SK-N-SH (cell line): Measurements from ENCODE around the gene MARF1. TPM values are rescaled to one million over a fixed set of nuclear protein-coding genes. Genes with fewer than 3 reads are reported as not detected.

ENCODE experiments used
- CTCF ChIA-PET: fragments of 300-600, 350-600 bp; formaldehyde crosslinking; extraction: SDS; loops from one replicate; lab custom pipeline; 2021; lab: Yijun Ruan, JAX
- POLR2A ChIA-PET: fragments of 350-600 bp; sonication (Branson Sonifier 250); formaldehyde crosslinking; extraction: SDS; loops from one replicate; lab custom pipeline; 2020; ENCODE audit warnings: antibody characterized with exemption, inconsistent platforms; lab: Yijun Ruan, JAX
- DNase-seq: peaks from one replicate; pipeline ENCODE4 v3.0.0; 2012
- H2AFZ ChIP-seq: fragments of 200-600 bp; sonication (generic); 2 replicates; pipeline ENCODE4 v1.8.1; 2016; ENCODE audit warnings: antibody characterized with exemption, mild to moderate bottlenecking, low read depth
- H3F3A ChIP-seq: fragments of 200-600 bp; sonication (generic); replicated peaks from 2 replicates; pipeline ENCODE3; 2016; ENCODE audit warnings: antibody characterized with exemption, mild to moderate bottlenecking; ENCODE audit not compliant: insufficient read depth
- H3K27ac ChIP-seq, 2 experiments: fragments of 200-500 bp in 1 of 2; fragments of 200-600 bp in 1 of 2; sonication (Bioruptor generic) in 1 of 2; sonication (generic), shearing (Covaris generic) in 1 of 2; 2 replicates each; pipeline versions ENCODE4 v1.5.1 to v1.6.1; 2014 to 2016; ENCODE audit warnings: low read depth in 2 of 2, inconsistent platforms in 1 of 2, low read length in 1 of 2, mild to moderate bottlenecking in 1 of 2, mixed read lengths in 1 of 2
- H3K27me3 ChIP-seq: fragments of 200-600 bp; sonication (generic), shearing (Covaris generic); 2 replicates; pipeline ENCODE4 v1.6.1; 2016; ENCODE audit warnings: mixed run types; ENCODE audit not compliant: insufficient read depth
- H3K36me3 ChIP-seq, 2 experiments: fragments of 200-500 bp in 1 of 2; fragments of 200-600 bp in 1 of 2; sonication (Bioruptor generic) in 1 of 2; sonication (generic) in 1 of 2; replicated peaks in 1 of 2; 2 replicates each; pipeline versions ENCODE3 to v1.5.1; 2014 to 2016; ENCODE audit warnings: low read length in 1 of 2, mild to moderate bottlenecking in 1 of 2; ENCODE audit not compliant: insufficient read depth in 2 of 2, control insufficient read depth in 1 of 2
- H3K4me1 ChIP-seq, 2 experiments: fragments of 200-500 bp in 1 of 2; fragments of 200-600 bp in 1 of 2; sonication (Bioruptor generic) in 1 of 2; sonication (generic), shearing (Covaris generic) in 1 of 2; 2 replicates each; pipeline versions ENCODE4 v1.5.1 to v1.6.1; 2014 to 2016; ENCODE audit warnings: low read depth in 1 of 2, low read length in 1 of 2, mixed run types in 1 of 2; ENCODE audit not compliant: insufficient read depth in 2 of 2, control insufficient read depth in 1 of 2
- H3K4me2 ChIP-seq: fragments of 200-600 bp; sonication (generic), shearing (Covaris generic); 2 replicates; pipeline ENCODE4 v1.6.1; 2017; ENCODE audit warnings: mixed run types
- H3K4me3 ChIP-seq, 2 experiments: fragments of 200-500 bp in 1 of 2; fragments of 200-600 bp in 1 of 2; sonication (Bioruptor generic) in 1 of 2; sonication (generic), shearing (Covaris generic) in 1 of 2; 2 replicates each; pipeline versions ENCODE4 v1.5.1 to v1.8.1; 2014 to 2016; ENCODE audit warnings: low read depth in 2 of 2, inconsistent platforms in 1 of 2, low read length in 1 of 2, mild to moderate bottlenecking in 1 of 2, mixed read lengths in 1 of 2, moderate library complexity in 1 of 2
- H3K79me2 ChIP-seq: fragments of 200-600 bp; sonication (generic); 2 replicates; pipeline ENCODE4 v1.8.1; 2017; ENCODE audit warnings: mild to moderate bottlenecking; ENCODE audit not compliant: insufficient read depth
- H3K9ac ChIP-seq: fragments of 200-600 bp; sonication (generic); 2 replicates; pipeline ENCODE4 v1.6.1; 2017; ENCODE audit warnings: mixed run types
- H3K9me2 ChIP-seq: fragments of 200-600 bp; sonication (generic); 2 replicates; pipeline ENCODE4 v1.6.1; 2017; ENCODE audit warnings: mixed run types
- H3K9me3 ChIP-seq: fragments of 200-600 bp; sonication (generic); 2 replicates; pipeline ENCODE4 v1.6.1; 2017; ENCODE audit warnings: mixed run types, mild to moderate bottlenecking, moderate library complexity
- H4K20me1 ChIP-seq: fragments of 200-600 bp; sonication (generic); 2 replicates; pipeline ENCODE4 v1.6.1; 2017; ENCODE audit warnings: mild to moderate bottlenecking, mixed run types; ENCODE audit not compliant: insufficient read depth
- CTCF ChIP-seq: fragments of 200-600 bp; sonication (generic); IDR thresholded peaks from 2 replicates; pipeline ENCODE4 v1.6.1; 2017; ENCODE audit warnings: antibody characterized with exemption, mild to moderate bottlenecking, moderate library complexity
- GABPA ChIP-seq: IDR thresholded peaks from 2 replicates; pipeline ENCODE4 v1.4.0; 2012; ENCODE audit warnings: low read depth, mild to moderate bottlenecking
- MEF2A ChIP-seq: IDR thresholded peaks from 2 replicates; pipeline ENCODE4 v1.4.0; 2012; ENCODE audit warnings: low read depth, borderline replicate concordance
- MXI1 ChIP-seq: IDR thresholded peaks from 2 replicates; pipeline ENCODE4 v1.6.1; 2012; ENCODE audit warnings: mild to moderate bottlenecking, low read depth, low read length, improper control_type of control experiment
- POLR2AphosphoS5 ChIP-seq: IDR thresholded peaks from 2 replicates; pipeline ENCODE4 v1.6.1; 2012; ENCODE audit warnings: low read depth, low read length
- RFX5 ChIP-seq: IDR thresholded peaks from 2 replicates; pipeline ENCODE4 v1.6.1; 2012; ENCODE audit warnings: mild to moderate bottlenecking, improper control_type of control experiment, low read length
- SIN3A ChIP-seq: IDR thresholded peaks from 2 replicates; pipeline ENCODE4 v1.6.1; 2012; ENCODE audit warnings: low read depth, mild to moderate bottlenecking, low read length, moderate library complexity, borderline replicate concordance
- SMC3 ChIP-seq: IDR thresholded peaks from 2 replicates; pipeline ENCODE4 v1.6.1; 2012; ENCODE audit warnings: low read depth, low read length, improper control_type of control experiment
- TAF1 ChIP-seq: IDR thresholded peaks from 2 replicates; pipeline ENCODE4 v1.6.1; 2012; ENCODE audit warnings: low read depth, mild to moderate bottlenecking, low read length, moderate library complexity, borderline replicate concordance
- WGBS: methylation state at CpG from one replicate; pipeline ENCODE4 v1.1.6; 2017; ENCODE audit warnings: low lambda C conversion rate; 5-methylcytosine and 5-hydroxymethylcytosine counted together
- polyA plus RNA-seq, 3 experiments: library from polyadenylated mRNA; depleted of rRNA; stranded (reverse); fragments of >200 nt; gene quantifications; 2 replicates each; pipeline ENCODE4 v1.2.3, GENCODE V29; 2012
- TF ChIP-seq, protein P1 (sequence below): IDR thresholded peaks from 2 replicates; pipeline ENCODE4 v1.4.0; 2012; ENCODE audit warnings: low read depth, borderline replicate concordance

Gene MARF1
- polyA plus RNA-seq, 1 of the 3 experiments (the other 2 are of a cell fraction): 10.3 TPM

DNA sequence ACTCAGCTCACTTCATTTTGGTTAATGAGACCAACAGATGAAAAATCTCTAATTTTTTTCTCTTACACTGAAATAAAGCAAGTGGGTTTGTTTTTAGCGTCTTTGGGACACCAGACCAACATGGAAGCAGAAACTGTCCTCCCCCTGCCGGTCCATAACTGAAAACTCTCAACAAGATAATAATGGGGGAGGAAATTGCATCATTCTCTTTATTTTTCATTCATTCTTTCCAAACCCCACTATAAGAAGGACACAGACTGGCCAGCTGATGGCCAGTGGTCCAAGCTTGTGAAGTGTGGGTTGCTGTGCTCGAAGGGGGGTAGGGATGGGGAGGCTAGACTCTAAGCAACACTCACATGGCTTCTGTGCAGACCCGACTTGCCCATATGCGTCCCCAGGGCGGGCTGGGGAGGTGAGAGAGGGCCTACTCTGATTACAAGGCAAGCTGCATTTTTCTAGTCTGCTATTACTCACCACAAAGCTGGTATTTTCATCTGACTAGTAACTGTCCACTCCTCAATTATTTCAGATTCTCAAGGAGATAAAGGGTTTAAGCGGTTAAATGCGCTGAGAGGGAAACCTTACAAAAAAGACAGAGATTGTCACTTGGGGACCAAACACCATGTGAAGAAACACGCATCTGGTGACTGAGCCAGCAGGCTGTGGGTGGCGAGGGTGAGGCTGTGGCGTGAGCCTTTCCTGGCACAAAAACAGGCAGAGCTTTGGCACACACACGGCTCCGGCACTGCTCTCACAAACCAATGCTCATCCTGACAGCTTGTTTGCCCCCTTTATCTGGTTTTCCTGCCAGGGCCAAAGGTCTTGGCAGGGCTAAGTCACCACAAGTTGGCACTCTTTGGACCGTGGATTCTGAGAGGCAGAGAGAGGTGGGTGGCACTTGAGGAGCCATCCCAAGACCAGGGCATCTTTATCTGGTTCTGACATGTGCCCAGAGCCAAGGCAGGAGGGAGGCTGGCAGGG, 38.2 kb downstream of the MARF1 start:
- Histone ChIP-seq H3K36me3 (peaks cover 46 to 90% of the 10 kb centered on the region in 2 experiments), H2AFZ (no peak overlapping the region), H3K27ac (no peak overlapping the region; a peak in 1 of 4 replicates), H3K4me2 (no peak overlapping the region), H3K9me2 (no peaks in the 10 kb centered on the region), H3K9ac (no peak overlapping the region), H3K27me3 (no peaks in the 10 kb centered on the region), H3K79me2 (no peaks in the 10 kb centered on the region), H3F3A (no peaks in the 10 kb centered on the region), H3K4me1 (no peaks in the 10 kb centered on the region), H3K4me3 (no peak overlapping the region), H3K9me3 (no peaks in the 10 kb centered on the region), H4K20me1 (no peaks in the 10 kb centered on the region; the same call in 1 of the 2 replicates)
- TF ChIP-seq MEF2A: no peak
- TF ChIP-seq, protein P1, sequence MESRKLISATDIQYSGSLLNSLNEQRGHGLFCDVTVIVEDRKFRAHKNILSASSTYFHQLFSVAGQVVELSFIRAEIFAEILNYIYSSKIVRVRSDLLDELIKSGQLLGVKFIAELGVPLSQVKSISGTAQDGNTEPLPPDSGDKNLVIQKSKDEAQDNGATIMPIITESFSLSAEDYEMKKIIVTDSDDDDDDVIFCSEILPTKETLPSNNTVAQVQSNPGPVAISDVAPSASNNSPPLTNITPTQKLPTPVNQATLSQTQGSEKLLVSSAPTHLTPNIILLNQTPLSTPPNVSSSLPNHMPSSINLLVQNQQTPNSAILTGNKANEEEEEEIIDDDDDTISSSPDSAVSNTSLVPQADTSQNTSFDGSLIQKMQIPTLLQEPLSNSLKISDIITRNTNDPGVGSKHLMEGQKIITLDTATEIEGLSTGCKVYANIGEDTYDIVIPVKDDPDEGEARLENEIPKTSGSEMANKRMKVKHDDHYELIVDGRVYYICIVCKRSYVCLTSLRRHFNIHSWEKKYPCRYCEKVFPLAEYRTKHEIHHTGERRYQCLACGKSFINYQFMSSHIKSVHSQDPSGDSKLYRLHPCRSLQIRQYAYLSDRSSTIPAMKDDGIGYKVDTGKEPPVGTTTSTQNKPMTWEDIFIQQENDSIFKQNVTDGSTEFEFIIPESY: no peak
- no peak for TF ChIP-seq TAF1
- no peak for TF ChIP-seq SIN3A
- no peak for TF ChIP-seq CTCF
- no peak for TF ChIP-seq RFX5
- no peak for TF ChIP-seq POLR2AphosphoS5
- TF ChIP-seq MXI1: no peak
- no peak for TF ChIP-seq GABPA
- TF ChIP-seq SMC3: no peak
- ChIA-PET POLR2A (no interaction called here), CTCF (no interaction called here)
- DNase-seq: no peak
- WGBS: 95% methylated on average over 11 of the region's 14 CpGs
